IPS-11a (cell line): ENCODE measurements around the gene CACHD1.

Experiments
- H3K4me3 ChIP-seq: one replicate; pipeline ENCODE4 v1.5.1; 2013; ENCODE audit warnings: low read depth, low read length, control low read depth

The CACHD1 gene

DNA sequence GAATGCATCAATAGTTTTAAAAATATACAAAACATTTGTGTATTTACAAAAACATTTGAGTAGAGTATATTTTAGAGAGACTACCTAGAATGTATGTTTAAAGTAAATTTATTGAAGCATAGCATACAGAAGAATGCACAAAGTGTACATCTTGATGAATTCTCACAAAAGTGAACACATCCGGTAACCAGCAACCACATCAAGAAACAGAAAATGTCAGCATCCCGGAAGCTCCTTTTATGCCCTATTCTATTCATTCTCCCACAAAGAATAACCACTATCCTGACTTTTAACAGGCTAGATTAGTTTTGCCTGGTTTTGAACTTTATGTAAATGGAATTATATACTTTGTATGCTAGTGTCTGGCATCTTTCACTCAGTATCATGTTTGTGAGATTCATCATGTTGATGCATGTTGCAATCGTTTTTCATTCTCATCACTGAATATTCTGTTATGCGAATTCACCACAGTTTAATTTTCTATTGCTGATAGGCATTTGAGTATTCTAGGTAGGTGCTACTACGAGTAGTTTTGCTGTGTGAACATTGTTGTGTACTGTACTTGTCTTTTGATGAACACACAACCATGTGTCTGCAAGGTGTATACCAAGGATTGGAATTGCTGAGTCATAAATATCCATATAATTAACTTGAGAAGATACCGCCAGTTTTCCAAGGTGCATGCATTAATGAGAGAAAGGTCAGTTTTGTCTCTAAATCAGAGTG is 75.4 kb downstream of the CACHD1 start:
- H3K4me3 ChIP-seq = no peak overlapping the region

DNA sequence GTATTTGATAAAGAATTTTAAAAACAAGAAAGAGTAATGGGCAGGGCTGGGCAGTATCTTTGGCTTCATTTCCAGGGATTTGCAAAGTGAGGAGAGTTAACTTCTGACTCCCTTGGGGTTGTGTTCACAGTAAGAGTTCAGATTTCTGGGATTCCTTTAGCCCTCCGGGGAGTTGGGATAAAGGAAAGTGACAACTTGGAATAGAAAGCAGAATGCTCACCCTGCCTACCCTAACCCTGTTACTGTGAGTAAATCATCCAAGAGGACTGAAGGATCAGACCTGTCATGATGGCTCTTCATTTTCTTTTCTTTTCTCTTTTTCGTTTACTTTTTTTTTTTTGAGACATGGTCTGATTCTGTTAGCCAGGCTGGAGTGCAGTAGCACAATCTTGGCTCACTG is 76.1 kb downstream of the CACHD1 start:
- H3K4me3 ChIP-seq = no peak overlapping the region

DNA sequence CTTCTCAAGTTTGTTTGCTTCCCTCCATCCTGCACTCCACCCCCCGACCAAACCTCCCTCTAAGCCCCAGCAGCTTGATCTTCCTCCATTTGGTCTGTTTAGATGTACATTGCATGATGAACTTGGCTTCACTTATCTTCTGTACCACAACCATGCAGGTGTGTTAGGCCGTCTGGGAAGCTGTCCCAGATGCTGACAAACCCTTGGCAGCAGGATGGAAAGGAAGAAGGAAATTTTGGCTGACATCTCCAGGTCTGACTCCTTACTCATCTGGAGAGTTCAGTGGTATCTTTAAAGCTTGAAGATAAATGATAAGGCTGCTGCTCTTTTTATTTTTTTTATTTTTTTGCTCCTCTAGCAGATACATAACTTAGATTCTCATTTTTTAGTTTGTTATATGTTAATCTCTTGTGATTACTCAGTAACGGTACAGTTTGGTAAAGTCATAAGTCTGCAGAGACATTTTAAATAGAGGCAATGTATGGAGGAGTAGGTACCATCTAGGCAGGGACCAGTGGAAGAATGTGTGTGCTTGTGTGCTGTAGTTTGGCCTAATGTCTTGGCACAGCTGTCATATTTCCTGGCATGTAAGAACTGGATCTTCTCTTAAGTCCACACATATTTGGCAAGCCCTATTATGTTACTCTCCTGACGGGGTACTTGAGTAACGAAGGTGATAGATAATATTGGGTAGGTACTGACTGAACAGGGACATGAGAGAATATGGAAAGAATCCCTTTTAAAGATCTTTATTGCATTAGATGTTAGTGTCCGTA is 79.7 kb downstream of the CACHD1 start:
- no peak overlapping the region for H3K4me3 ChIP-seq

DNA sequence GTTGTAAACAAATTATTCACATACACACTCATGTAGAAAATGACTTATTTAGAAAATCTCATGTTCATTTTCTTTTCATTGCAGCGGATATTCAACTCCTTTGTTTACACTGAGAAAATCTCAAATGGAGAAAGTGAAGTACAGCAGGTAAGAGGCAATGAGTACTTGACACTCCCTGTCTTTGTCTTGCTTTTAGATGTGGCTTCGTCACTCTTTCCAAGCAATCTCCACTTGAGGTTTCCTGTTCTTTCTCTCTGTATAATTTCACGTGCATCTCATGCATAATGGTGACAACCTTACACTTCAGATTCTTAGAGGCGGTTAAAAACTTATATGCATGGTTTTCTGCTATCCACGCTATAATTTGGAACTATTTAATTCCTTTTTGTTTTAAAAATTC is 80.6 kb downstream of the CACHD1 start:
- no peak overlapping the region for H3K4me3 ChIP-seq

DNA sequence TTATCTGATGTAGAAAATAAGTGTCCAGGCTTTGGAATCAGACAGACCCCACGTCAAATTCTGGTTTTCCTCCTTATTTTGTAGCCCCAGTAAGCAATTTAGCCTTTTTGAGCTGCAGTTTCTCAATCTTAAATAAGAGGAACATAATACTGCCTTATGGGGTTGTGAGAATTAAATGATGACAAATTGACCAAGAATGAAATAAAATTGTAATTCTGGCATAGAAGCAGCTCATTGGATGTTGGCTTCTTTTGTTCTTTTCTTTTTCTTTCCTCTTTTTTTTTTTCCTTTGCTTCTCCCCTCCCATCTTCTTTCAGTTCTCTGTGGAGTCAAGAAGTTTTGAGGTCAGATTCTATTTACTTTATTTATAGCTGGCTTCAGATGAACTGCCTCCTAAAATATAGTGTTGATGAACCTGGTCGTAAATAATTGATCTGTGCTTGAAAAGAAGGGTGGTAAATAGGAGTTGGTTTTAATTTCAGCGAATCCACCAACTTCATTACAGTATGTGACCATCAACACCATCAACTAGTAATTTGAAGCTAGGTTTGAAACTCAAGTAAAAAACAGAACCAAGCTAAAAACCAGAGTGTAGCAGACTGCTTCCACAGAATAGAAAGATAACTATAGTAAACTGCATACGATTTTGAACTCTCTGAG is 81.1 kb downstream of the CACHD1 start:
- H3K4me3 ChIP-seq = no peak overlapping the region

DNA sequence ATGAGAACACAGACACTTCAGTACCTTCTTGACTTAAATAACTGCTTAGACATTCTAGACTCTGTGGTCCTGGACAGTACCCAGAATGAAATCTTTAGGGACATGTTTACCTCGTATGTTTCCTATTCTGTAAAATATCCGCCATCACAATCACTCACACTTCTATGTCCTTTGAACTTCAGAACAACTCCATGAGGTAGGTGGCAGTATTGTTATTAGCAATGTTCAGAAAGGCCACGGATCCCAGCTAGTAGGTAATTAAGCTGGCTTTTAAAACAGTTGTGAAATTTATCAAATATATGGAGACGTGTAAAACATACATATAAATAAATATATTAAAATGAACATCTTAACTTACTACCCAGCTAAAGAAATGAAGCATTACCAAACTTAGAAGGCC is 83.4 kb downstream of the CACHD1 start:
- no peak overlapping the region for H3K4me3 ChIP-seq

DNA sequence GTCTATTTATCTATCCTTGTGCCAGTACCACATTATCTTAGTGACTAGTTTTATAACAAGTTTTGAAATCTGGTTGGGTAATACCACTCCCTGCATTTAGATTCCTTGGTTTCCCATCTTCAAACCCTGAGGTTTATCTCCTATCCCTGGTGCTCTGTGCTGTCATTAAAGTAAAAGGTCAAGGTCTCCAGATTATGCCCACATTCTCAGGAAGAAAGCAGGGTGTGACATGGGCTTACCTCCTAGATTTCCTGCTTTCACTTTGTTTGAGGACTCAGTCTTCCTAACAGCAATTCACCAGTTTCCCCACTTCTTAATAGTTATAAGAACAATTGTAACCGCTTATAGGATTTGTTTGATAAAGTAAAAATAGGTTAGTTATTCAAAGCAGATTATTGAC is 86.0 kb downstream of the CACHD1 start:
- no peak overlapping the region for H3K4me3 ChIP-seq

DNA sequence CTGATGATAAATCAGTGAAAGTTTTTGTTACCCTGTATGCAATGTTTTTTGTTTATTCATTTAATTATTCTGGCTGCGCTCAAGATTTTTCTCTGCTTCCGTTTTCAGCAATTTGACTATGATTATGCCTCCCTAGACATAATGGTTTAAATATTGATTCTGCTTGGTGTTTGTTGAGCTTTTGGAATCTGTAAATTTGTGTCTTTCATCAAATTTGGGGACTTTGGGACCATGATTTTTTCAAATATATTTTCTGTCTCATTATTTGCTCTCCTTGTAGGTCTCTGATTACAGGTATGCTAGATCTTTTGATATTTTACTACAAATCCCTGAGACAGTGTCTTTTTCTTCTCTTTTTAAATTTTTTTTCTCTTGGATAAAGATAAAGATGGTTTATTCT is 92.1 kb downstream of the CACHD1 start:
- H3K4me3 ChIP-seq = no peak overlapping the region

DNA sequence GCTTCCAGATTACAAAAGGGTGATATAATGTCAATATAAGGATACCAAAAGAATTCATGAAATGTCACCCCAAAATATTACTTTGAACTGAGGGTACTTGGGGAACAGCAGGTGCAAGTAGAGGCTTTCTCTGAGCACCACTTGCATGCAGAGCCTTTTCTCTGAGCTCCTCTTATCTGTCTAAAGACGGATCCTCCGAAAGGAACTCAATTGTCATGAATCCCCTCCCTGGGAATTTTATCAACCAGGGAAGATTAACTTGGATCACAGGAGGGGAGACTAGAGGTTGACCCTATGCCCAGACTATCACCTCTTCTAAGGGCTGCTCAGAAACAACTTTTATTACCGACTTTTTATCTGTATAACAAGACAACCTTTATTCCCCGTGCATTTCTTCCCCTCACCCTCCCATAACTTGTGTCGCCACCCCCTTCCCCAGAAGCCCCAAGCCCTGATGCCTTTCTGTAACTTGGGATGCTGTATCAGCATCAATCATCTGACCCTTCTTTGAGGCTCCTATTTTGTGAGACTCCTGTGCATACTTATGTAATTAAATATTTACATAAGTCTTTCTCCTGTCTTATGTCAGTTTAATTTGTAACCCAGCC is 94.1 kb downstream of the CACHD1 start:
- H3K4me3 ChIP-seq = no peak overlapping the region

DNA sequence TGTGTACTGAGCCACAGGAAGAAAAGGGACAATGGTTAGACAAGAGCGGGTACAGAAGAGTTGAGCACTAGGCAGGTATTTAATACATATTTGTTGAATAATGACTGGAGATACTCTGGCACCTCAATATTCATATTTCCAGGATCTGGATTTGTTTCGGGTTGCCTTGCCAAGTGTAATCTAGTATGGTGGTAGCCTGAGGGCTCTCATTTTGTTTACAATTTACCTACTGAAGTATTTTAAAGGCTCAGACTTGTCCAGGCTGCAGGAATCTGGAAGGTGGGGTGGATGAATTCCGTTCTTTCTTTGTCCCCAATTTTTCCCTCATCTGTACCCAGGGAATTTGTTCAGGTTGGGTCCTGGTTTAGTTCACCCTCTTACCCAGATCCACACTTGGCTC is 95.0 kb downstream of the CACHD1 start:
- H3K4me3 ChIP-seq = no peak overlapping the region

DNA sequence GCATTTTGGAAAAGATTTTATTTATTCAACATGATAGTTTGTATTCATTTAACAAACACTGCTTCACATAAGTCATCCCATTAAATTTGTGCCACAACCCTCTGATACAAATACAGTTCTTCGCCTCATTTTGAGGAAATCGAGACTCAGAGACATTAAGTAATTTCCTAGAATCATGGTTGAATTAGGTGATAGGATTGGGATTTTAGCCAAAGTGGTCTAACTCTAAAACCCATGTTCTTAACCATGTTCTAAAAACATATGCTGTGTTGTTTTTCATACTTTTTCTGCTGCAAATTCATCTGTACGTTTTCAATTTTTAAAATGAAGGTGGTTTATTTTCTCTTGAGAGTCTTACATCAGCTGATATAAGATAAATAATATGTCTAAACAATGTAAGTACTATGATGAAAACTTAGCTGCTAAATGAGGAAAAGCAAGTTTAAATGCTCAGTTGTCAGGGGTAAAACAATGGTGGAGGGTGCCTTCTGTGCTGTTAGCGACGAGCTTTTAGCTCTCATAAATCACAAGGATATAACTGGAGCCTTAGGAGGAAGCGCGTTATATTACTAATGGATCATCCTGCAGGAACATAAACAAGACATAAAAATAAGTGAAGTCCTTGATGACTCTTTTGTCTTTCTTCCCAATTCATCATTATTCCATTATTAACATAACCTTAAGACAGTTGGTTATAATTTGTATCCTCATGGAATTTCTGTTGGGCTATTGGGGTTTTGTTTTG is 97.7 kb downstream of the CACHD1 start:
- no peak overlapping the region for H3K4me3 ChIP-seq

DNA sequence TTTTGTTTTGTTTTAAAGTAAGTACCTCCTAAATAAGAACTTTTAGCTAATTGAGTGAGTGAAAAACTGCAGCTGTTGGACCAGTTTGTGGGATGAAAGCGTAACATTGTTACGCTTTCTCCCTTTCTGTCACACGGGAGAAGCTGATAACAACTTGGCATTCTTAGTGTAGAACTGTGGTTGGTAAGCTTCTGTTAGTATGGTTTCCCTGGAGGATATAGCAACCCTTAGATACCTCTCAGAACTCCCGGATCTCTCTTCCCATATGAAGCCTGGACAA is 98.2 kb downstream of the CACHD1 start:
- H3K4me3 ChIP-seq = no peak overlapping the region

DNA sequence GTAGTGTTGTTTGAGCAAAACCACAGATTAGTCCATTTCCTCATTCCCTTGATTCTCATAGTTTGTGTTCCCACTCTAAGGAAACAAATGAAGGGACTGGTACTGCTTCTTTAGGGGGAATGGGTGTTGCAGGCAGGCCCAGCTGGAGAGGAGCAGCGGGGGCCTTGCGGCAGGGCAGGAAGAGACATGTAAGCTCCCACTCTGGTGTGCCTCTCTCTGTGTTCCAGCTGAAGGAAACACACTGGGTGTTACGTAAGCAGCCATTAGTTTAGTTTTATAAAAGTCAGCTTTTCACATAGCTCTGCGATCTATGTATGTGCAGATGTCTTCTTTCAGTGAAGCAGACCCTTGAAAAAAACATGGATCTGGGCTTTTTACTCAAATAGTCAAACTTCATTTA is 99.5 kb downstream of the CACHD1 start:
- no peak overlapping the region for H3K4me3 ChIP-seq

DNA sequence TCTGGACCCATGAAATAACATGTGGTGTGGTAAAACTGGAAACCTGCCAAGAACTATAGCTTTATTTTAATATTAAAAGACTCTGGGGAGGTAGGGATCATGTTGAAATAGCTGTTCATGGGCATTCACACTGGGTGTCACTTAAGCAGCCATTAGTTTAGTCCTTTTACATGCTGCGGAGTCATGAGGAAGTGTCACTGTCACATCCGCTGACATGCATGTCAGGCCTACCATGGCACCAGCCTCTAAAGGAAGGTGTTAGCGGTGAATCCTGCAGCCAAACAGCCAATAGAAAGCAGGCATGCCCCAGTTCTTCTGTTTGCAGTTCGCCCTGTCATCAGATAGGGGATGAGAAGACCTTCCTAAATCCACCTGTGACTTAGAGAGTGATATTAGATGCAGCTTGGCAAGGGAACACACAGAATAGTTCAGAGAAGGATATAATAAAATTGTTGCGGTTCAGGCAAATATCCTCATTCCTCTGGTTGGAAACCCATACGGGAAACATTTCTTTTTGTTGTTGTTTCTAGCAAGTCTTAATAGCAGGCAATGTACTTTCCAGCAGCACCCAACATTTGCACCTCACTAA is 100.4 kb downstream of the CACHD1 start:
- H3K4me3 ChIP-seq = no peak overlapping the region

DNA sequence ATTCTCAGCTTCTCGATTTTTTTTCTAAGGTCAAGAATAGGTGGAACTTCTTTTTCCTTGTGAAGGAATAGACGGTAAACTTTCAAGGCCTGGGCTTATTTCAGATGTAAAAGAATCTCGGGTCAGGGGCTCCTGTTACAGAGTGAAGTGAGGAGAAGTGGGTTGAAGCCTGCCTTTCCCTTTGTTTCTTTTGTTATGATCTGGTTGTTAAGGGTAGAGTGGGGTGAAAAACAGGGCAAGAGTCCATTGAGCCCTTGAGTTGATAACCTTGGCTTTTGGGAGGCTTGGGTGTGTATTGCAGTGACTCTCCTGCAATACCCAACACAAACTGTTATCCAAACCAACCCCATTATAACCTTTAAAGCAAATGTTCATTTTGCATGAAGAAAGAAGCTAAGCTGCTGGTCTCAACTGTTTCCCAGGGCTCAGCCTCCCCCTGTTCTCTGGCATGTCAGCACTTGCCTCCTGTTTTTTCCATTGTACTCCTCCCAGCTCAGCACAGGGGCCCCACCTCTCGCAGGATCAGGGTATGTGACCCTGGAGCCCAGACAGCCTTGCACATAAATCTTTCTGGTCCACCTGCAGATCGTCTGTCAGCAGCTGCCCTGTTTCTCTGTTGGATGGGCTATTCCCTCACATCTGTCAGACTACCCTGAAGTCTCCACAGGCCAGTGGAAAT is 102.4 kb downstream of the CACHD1 start:
- no peak overlapping the region for H3K4me3 ChIP-seq

DNA sequence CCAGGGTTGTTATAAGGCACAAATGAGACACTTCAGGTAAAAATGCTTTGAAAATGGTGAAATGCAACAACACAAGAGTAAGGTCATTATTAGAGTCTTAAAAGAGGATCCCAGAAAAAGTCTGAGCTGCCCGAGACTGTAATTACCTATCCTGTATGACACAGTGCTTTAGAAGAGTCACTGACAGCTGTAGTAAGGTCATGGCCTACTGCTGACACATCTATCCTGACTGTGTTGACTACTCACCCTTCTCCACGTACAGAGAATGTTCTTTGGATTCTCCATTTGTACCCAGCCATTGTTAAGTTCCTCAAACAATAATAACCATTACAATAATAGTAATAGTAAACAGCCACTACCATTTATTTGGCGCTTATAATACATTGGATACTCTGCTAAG is 104.4 kb downstream of the CACHD1 start:
- H3K4me3 ChIP-seq = no peak overlapping the region

DNA sequence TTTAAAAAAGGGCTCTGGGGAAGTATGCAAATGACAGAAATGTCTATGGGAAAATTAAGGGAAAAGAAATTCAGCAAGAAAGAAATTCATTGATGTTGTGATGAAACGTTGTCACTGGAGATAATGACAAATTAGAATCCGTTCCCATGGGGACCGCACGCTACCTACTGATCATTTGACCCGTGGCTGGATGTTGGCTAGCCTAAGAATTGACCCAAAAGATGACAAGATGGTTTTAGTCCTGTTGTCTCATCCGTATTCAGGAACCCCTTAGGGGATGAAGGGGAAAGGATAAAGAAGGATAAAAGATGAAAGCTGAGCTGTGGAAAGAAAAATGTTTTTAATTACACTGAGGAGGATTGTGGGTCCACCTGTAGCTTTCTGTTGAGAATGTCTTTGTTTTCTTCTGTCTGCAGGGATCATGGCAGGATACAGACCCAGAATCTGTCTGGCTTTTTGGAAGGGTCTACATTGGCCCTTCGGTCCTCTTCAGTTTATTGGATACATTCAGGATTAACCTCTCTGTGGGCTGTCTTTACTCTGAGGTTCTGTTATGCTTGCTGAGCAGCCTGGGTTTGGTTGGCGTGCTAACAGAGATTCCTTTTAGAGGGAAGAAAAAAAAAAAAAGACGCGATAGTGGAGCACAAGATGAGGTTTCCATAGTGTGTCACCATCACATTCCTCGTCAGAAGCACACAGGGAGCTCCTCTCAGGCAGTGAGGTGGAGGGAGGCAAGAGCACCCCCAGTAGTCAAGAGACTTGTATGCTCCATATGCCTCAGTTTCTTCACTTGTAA is 106.2 kb downstream of the CACHD1 start:
- H3K4me3 ChIP-seq = no peak overlapping the region

DNA sequence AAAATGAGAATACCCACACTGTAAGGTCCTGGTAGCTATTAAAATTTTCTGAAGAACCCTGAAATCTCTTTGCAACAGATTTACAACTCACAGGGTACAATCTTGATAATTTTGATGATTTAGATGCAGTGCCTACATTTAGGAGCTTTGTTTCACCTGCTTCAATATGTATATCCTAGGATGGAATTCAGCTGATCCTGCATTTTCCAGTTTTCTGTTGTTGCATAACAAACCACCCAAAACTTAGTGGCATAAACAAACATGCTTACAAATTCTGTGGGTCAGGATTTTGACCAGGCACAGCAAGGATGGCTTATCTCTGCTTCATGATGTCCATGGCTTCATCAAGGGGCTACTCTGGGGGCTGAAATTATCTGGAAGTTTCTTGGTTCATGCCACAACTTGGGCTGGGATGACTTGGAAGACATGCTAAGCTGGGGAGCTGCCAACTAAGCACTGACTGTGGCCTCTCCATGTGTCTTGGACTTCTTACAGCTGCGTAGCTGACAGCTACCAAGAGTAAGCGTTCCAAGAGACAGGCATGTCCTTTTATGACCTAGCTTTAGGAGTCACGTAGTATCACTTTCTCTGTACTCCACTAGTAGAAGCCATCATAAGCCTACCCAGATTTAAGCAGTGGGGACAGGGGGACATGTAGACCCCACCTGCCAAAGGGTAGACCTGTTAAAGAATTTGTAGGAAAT is 108.5 kb downstream of the CACHD1 start:
- no peak overlapping the region for H3K4me3 ChIP-seq

DNA sequence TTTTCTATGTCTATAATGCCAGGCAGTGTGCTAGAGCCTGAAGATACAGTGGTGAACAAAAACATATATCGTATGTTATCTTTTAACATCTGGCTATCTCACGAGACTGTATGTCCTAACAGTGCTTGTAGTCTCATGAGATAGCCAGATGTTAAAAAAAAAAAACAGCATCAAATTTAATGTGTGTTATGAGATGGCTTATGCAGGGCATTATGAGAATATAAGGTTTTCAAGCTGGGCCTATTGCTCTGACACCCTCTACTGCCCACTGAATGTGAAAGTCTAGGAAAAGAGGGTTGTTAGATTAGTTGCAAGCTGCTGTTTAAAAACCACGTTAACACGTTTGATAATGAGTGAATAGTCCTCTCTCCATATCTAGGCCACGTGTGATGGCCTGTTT is 109.8 kb downstream of the CACHD1 start:
- no peak overlapping the region for H3K4me3 ChIP-seq
